Transverse colon (tissue), 4 donors: ENCODE results near the gene PCSK5. TPM values are rescaled to one million over a fixed set of nuclear protein-coding genes. Genes with fewer than 3 reads are reported as not detected.

Experiments
- DNase-seq: peaks from one replicate; pipeline ENCODE4 v3.0.0-alpha.2; 2019
- H3K27ac ChIP-seq, 4 donors: fragments of 200-600 bp; sonication (generic); 2 replicates each; pipeline ENCODE4 v1.5.1; 2016 to 2018; ENCODE audit warnings: inconsistent platforms in 4 of 4
- H3K27me3 ChIP-seq: fragments of 200-600 bp; sonication (generic); 2 replicates; pipeline ENCODE4 v1.5.1; 2017; ENCODE audit warnings: inconsistent platforms
- H3K36me3 ChIP-seq, 4 donors: fragments of 200-600 bp; sonication (generic); 2 replicates each; pipeline ENCODE4 v1.5.1; 2017 to 2019; ENCODE audit warnings: inconsistent platforms in 4 of 4
- H3K4me1 ChIP-seq, 4 donors: fragments of 200-600 bp; sonication (generic); 2 replicates each; pipeline ENCODE4 v1.5.1; 2017 to 2020; ENCODE audit warnings: inconsistent platforms in 4 of 4
- H3K4me3 ChIP-seq, 4 donors: fragments of 200-600 bp; sonication (generic); 1 replicate in 1 of 4; 2 replicates in 3 of 4; pipeline versions ENCODE4 v1.5.1 to v1.6.1; 2017 to 2019; ENCODE audit warnings: inconsistent platforms in 4 of 4
- H3K9me3 ChIP-seq, 2 donors: fragments of 200-600 bp; sonication (generic); 2 replicates each; pipeline ENCODE4 v1.5.1; 2017 to 2019; ENCODE audit warnings: inconsistent platforms in 2 of 2
- EP300 ChIP-seq: sonication (generic); formaldehyde crosslinking; IDR thresholded peaks from one replicate; pipeline ENCODE4 v1.6.1; 2017; ENCODE audit warnings: antibody characterized with exemption, low read depth
- POLR2A ChIP-seq: fragments of 450-650 bp; IDR thresholded peaks from one replicate; pipeline ENCODE4 v1.6.1; 2016; ENCODE audit warnings: antibody characterized with exemption, mild to moderate bottlenecking, moderate library complexity
- POLR2AphosphoS5 ChIP-seq, 3 donors: sonication (generic); formaldehyde crosslinking; IDR thresholded peaks; one replicate each; pipeline ENCODE4 v1.6.1; 2016; ENCODE audit warnings: antibody characterized with exemption in 3 of 3
- WGBS, 2 donors: methylation state at CpG; one replicate each; pipeline ENCODE4 v1.1.5; 2018; ENCODE audit warnings: low coverage in 1 of 2; 5-methylcytosine and 5-hydroxymethylcytosine counted together
- in situ Hi-C, 4 donors: fragments of 200-750 bp; cut with MboI; loops; one replicate each; pipeline versions ENCODE4 v1.15.0 to v1.15.1; 2017; ENCODE audit warnings: low sequenced_read_pairs in 3 of 4, low pct_ligation_motif_present in 1 of 4, low pct_unique_long_range_greater_than_20kb in 1 of 4
- intact Hi-C: fragments of 100-400 bp; cut with DNase I; formaldehyde crosslinking; loops from one replicate; pipeline ENCODE4 v1.15.1; 2023; ENCODE audit warnings: low total_unique reads
- total RNA-seq, 4 donors: library from RNA; depleted of rRNA; stranded (reverse); fragments of >200 nt; gene quantifications; one replicate each; pipeline ENCODE4 v1.1.0, GENCODE V29; 2016
- TF ChIP-seq, protein P1 (sequence below), 5 experiments: fragments of 200-600 bp in 3 of 5; fragments of 450-650 bp in 2 of 5; sonication (generic) in 3 of 5; IDR thresholded peaks; 1 replicate in 2 of 5; 2 replicates in 3 of 5; pipeline ENCODE4 v1.5.1; 2016 to 2017; ENCODE audit warnings: antibody characterized with exemption in 5 of 5, inconsistent platforms in 3 of 5, mild to moderate bottlenecking in 2 of 5, moderate library complexity in 1 of 5

Gene PCSK5
- total RNA-seq, 4 donors from 2014 or later = 110 to 248 (median 127) TPM

DNA sequence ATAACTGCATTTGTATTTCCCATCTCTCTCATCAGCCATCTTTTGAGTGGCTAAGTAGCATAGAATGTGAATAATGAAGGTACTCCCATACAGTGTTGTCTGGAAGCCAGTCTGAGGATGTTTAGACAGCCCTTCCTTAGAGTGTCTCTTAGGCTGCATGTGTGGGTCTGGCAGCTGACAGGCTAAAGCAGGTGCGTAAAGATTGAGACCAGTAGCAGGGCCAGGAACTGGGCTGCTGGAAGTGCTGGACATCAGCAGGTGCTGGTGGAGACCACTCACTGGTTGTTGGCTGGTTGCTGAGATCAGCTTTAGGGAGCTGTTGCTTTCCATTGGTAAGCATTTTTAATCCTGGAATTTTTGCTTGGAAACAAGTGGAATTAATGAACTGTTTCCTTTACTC lies 197.5 kb downstream of the PCSK5 start:
- Histone ChIP-seq H3K4me1 (no peaks in the 10 kb centered on the region), H3K4me3 (no peak overlapping the region), H3K9me3 (no peaks in the 10 kb centered on the region), H3K36me3 (no peaks in the 10 kb centered on the region), H3K27me3 (no peaks in the 10 kb centered on the region), H3K27ac (no peak overlapping the region)
- intact Hi-C loops (no loop called here), in situ Hi-C loops (no loop called here)
- 100% methylated on average over 1 of the region's 1 CpG for WGBS, 2 donors
- no peak for DNase-seq
- TF ChIP-seq EP300 (no peak), POLR2A (no peak), POLR2AphosphoS5 (IDR thresholded peaks at IDR 0.05) (no peak)
- TF ChIP-seq, protein P1, sequence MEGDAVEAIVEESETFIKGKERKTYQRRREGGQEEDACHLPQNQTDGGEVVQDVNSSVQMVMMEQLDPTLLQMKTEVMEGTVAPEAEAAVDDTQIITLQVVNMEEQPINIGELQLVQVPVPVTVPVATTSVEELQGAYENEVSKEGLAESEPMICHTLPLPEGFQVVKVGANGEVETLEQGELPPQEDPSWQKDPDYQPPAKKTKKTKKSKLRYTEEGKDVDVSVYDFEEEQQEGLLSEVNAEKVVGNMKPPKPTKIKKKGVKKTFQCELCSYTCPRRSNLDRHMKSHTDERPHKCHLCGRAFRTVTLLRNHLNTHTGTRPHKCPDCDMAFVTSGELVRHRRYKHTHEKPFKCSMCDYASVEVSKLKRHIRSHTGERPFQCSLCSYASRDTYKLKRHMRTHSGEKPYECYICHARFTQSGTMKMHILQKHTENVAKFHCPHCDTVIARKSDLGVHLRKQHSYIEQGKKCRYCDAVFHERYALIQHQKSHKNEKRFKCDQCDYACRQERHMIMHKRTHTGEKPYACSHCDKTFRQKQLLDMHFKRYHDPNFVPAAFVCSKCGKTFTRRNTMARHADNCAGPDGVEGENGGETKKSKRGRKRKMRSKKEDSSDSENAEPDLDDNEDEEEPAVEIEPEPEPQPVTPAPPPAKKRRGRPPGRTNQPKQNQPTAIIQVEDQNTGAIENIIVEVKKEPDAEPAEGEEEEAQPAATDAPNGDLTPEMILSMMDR (IDR thresholded peaks at IDR 0.05) = no peak

DNA sequence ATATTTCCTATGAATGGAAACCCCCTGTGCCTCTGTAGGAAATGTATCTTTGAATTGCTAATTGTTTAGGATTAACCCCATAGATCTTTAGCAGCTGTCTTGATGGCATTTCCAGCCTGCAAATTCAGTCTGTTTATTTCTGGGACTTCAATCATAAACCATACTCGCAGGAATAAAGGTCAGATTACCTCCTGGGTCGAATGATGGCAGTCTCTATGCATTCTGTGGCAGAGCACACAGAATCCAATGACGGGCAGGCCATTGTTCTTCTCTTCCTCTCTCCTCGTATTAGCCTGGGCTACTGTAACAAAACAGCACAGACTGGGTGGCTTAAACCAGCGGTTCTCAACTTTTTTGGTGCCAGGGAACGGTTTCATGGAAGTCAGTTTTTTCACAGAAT lies 199.9 kb downstream of the PCSK5 start:
- intact Hi-C loops (no loop called here), in situ Hi-C loops (no loop called here)
- Histone ChIP-seq H3K4me3 (no peak overlapping the region), H3K27ac (no peak overlapping the region), H3K27me3 (no peaks in the 10 kb centered on the region), H3K4me1 (peaks cover 0 to 5% (median 0%) of the 10 kb centered on the region in 4 donors), H3K36me3 (no peaks in the 10 kb centered on the region), H3K9me3 (no peaks in the 10 kb centered on the region)
- TF ChIP-seq EP300 = no peak
- no peak for TF ChIP-seq POLR2AphosphoS5 (IDR thresholded peaks at IDR 0.05)
- TF ChIP-seq, protein P1 (IDR thresholded peaks at IDR 0.05) = no peak
- TF ChIP-seq POLR2A = no peak
- 58 to 69% methylated on average over 6 of the region's 6 CpGs for WGBS, 2 donors
- no peak for DNase-seq

DNA sequence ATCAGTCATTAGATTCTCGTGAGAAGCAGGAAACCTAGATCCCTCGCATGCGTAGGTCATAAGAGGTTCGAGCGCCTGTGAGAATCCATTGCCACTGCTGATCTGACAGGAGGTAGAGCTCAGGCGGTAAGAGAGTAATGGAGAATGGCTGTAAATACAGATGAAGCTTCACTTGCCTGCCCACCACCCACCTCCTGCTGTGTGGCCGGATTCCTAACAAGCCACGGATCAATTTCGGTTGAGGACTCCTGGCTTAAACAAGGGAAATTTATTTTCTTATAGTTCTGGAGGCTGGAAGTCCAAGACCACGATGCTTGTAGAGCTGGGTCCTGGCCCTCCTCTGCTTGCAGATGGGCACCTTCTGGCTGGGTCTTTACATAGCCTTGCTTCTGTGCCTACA lies 200.4 kb downstream of the PCSK5 start:
- no peak overlapping the region for H3K4me3 ChIP-seq
- DNase-seq = no peak
- peaks cover 0 to 6% (median 0%) of the 10 kb centered on the region in 4 donors for H3K4me1 ChIP-seq
- H3K9me3 ChIP-seq = no peaks in the 10 kb centered on the region
- no peak overlapping the region for H3K27ac ChIP-seq
- TF ChIP-seq POLR2AphosphoS5 (IDR thresholded peaks at IDR 0.05) (no peak), POLR2A (no peak)
- TF ChIP-seq, protein P1 (IDR thresholded peaks at IDR 0.05) = no peak
- no peaks in the 10 kb centered on the region for H3K27me3 ChIP-seq
- intact Hi-C loops = no loop called here
- in situ Hi-C loops = no loop called here
- WGBS, 2 donors = 92 to 94% methylated on average over 8 to 10 of the region's 10 CpGs
- no peaks in the 10 kb centered on the region for H3K36me3 ChIP-seq

DNA sequence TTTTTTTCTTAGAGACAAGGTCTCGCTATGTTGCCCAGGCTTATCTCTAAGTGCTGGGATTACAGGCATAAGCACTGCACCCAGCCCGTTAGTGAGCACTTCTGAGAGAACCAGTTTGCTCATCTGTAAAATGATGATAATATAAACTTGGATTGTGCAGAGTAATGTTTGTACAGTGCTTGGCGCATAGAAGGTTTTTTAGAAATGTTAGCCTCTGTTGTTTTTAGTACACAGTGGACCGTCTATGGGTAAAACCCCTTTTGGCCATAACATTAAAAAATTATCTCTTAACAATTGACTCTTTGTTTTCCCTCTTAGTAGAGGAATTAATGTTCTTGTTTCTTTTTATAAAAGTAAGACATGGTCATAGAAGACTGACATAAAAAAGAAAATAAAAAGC lies 202.1 kb downstream of the PCSK5 start:
- H3K27ac ChIP-seq = no peak overlapping the region
- no peaks in the 10 kb centered on the region for H3K27me3 ChIP-seq
- intact Hi-C loops (no loop called here), in situ Hi-C loops (no loop called here)
- TF ChIP-seq POLR2A = no peak
- TF ChIP-seq, protein P1 (IDR thresholded peaks at IDR 0.05) = no peak
- no peak for DNase-seq
- 42 to 58% methylated on average over 4 of the region's 4 CpGs for WGBS, 2 donors
- no peak overlapping the region for H3K4me3 ChIP-seq
- H3K36me3 ChIP-seq = peaks cover 0 to 4% (median 0%) of the 10 kb centered on the region in 4 donors
- H3K4me1 ChIP-seq = peaks cover 0 to 6% (median 0%) of the 10 kb centered on the region in 4 donors
- H3K9me3 ChIP-seq = no peaks in the 10 kb centered on the region
